MM.1S (cell line): ENCODE measurements around the gene MAGI2.

Experiments used
- EZH2 ChIP-seq: fragments of 300-600 bp; sonication (generic); optimal IDR thresholded peaks from 2 replicates; pipeline ENCODE3; 2017; ENCODE audit warnings: low read depth, mild to moderate bottlenecking, antibody characterized with exemption, low read length, mixed read lengths
- TF ChIP-seq, protein P1 (sequence below): fragments of 300-600 bp; sonication (generic); IDR thresholded peaks from 2 replicates; pipeline ENCODE4 v1.5.1; 2016; ENCODE audit warnings: antibody characterized with exemption, low read length, mixed read lengths

DNA sequence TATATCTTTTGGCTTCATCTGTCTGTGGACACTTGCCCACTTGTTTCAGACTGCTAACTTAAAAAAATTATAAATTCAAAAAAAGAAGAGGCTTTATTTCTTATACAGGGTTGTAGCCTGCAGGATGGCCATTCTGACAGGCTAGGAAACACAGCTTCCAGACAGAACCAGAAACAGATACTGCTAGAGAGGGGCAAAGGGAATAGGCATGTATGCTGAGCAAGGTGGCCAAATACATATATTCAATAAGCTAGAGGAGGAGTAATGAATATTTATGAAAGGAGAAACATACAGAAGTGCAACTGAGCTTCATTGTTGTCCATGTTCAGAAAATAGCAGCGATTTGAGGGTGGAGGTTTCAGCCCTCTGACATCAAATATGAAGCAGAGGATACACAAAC is 22.0 kb upstream of the MAGI2 start:
- TF ChIP-seq EZH2 = no peak
- TF ChIP-seq, protein P1, sequence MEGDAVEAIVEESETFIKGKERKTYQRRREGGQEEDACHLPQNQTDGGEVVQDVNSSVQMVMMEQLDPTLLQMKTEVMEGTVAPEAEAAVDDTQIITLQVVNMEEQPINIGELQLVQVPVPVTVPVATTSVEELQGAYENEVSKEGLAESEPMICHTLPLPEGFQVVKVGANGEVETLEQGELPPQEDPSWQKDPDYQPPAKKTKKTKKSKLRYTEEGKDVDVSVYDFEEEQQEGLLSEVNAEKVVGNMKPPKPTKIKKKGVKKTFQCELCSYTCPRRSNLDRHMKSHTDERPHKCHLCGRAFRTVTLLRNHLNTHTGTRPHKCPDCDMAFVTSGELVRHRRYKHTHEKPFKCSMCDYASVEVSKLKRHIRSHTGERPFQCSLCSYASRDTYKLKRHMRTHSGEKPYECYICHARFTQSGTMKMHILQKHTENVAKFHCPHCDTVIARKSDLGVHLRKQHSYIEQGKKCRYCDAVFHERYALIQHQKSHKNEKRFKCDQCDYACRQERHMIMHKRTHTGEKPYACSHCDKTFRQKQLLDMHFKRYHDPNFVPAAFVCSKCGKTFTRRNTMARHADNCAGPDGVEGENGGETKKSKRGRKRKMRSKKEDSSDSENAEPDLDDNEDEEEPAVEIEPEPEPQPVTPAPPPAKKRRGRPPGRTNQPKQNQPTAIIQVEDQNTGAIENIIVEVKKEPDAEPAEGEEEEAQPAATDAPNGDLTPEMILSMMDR = no peak
